HG03064 (cell line): Measurements from ENCODE around the gene MTA1.

ENCODE experiments used
- ATAC-seq: cut with Tn5 transposase; IDR thresholded peaks from one replicate; pipeline ENCODE4 v1.9.1; 2021; ENCODE audit warnings: low read depth; ENCODE audit not compliant: unreplicated experiment

The MTA1 gene

GRCh38 chr14:105401699-105402098 lies 17.9 kb upstream of the MTA1 start:
- ATAC-seq = no peak

GRCh38 chr14:105408592-105408991 lies 11.0 kb upstream of the MTA1 start:
- ATAC-seq = no peak

- ATAC-seq = no peak
Measured at GRCh38 chr14:105409364-105409763, 10.3 kb upstream of the MTA1 start.

GRCh38 chr14:105410642-105411016 lies 9.0 kb upstream of the MTA1 start:
- ATAC-seq = no peak

GRCh38 chr14:105411017-105411941 lies 8.3 kb upstream of the MTA1 start:
- ATAC-seq = no peak

GRCh38 chr14:105411985-105412770 lies 7.4 kb upstream of the MTA1 start:
- ATAC-seq = no peak

- ATAC-seq = no peak
Measured at GRCh38 chr14:105412771-105413543, 6.7 kb upstream of the MTA1 start.

- no peak for ATAC-seq
Measured at GRCh38 chr14:105413544-105413886, 6.1 kb upstream of the MTA1 start.

GRCh38 chr14:105414456-105415371 lies 4.9 kb upstream of the MTA1 start:
- peak; percentile 50 for ATAC-seq

GRCh38 chr14:105415481-105416428 lies 3.9 kb upstream of the MTA1 start:
- no peak for ATAC-seq

GRCh38 chr14:105416671-105417070 lies 3.0 kb upstream of the MTA1 start:
- no peak for ATAC-seq

GRCh38 chr14:105417690-105418121 lies 1.9 kb upstream of the MTA1 start:
- ATAC-seq = no peak

- ATAC-seq = no peak
Measured at GRCh38 chr14:105418269-105419194, 1.1 kb upstream of the MTA1 start.

- ATAC-seq = no peak
Measured at GRCh38 chr14:105420101-105420973, 710 bp downstream of the MTA1 start.

GRCh38 chr14:105420974-105421674 lies 1.5 kb downstream of the MTA1 start:
- ATAC-seq = no peak
